Panc1 (cell line): ENCODE results near the gene VAV3. TPM values are rescaled to one million over a fixed set of nuclear protein-coding genes. Genes with fewer than 3 reads are reported as not detected.

Source experiments
- ATAC-seq: fragments of 200-7000 bp; cut with Tn5 transposase; 2 replicates; pipeline ENCODE4 v1.9.1; 2020; ENCODE audit warnings: mild to moderate bottlenecking, moderate library complexity
- BruUV-seq: library from RNA; stranded (reverse); fragments of 400-500 nt; replicated peaks from 2 replicates; lab custom pipeline; 2021; lab: Mats Ljungman, UMichigan
- CTCF ChIA-PET: fragments of 300-600 bp; sonication (Branson Sonifier 250); formaldehyde crosslinking; loops from one replicate; lab custom pipeline; 2022; ENCODE audit warnings: antibody characterized with exemption; lab: Charles Lee
- POLR2A ChIA-PET: fragments of 300-600 bp; sonication (Branson Sonifier 250); formaldehyde crosslinking; loops from one replicate; lab custom pipeline; 2022; ENCODE audit warnings: antibody characterized with exemption; lab: Charles Lee
- DNase-seq: peaks from one replicate; pipeline ENCODE4 v3.0.0-alpha.2; 2010; ENCODE audit warnings: low read depth, low spot score
- H3K27ac ChIP-seq: 2 replicates; pipeline ENCODE4 v1.5.1; 2011; ENCODE audit warnings: mild to moderate bottlenecking, low read length, inconsistent platforms
- H3K27me3 ChIP-seq: fragments of 200-500 bp; sonication (Bioruptor generic); 2 replicates; pipeline ENCODE4 v1.6.0; 2014; ENCODE audit warnings: low read length, inconsistent platforms; ENCODE audit not compliant: control insufficient read depth, insufficient read depth
- H3K36me3 ChIP-seq: fragments of 200-500 bp; sonication (Bioruptor generic); 2 replicates; pipeline ENCODE4 v1.5.1; 2014; ENCODE audit warnings: inconsistent platforms, mild to moderate bottlenecking, low read length, moderate library complexity; ENCODE audit not compliant: control insufficient read depth, insufficient read depth
- H3K4me1 ChIP-seq: 2 replicates; pipeline ENCODE4 v1.5.1; 2011; ENCODE audit warnings: inconsistent platforms, mild to moderate bottlenecking, low read length, moderate library complexity; ENCODE audit not compliant: control insufficient read depth, insufficient read depth
- H3K4me3 ChIP-seq, 2 experiments: 2 replicates each; pipeline ENCODE4 v1.5.1; 2011 to 2012; ENCODE audit warnings: low read depth in 2 of 2, low read length in 2 of 2, mild to moderate bottlenecking in 2 of 2, inconsistent platforms in 1 of 2, moderate library complexity in 1 of 2
- H3K9me3 ChIP-seq: fragments of 200-500 bp; sonication (Bioruptor generic); 2 replicates; pipeline ENCODE4 v1.5.1; 2014; ENCODE audit warnings: low read depth, mild to moderate bottlenecking, inconsistent platforms, low read length, moderate library complexity; ENCODE audit not compliant: control insufficient read depth, insufficient read depth
- CTCF ChIP-seq: fragments of 450-650 bp; IDR thresholded peaks from 2 replicates; pipeline ENCODE4 v1.5.1; 2017; ENCODE audit warnings: mild to moderate bottlenecking
- POLR2AphosphoS5 ChIP-seq: IDR thresholded peaks from 2 replicates; pipeline ENCODE4 v1.6.1; 2012; ENCODE audit warnings: mild to moderate bottlenecking, low read depth, low read length, moderate library complexity
- REST ChIP-seq, 2 experiments: IDR thresholded peaks; 2 replicates each; pipeline ENCODE4 v1.6.1; 2011 to 2012; ENCODE audit warnings: low read depth in 2 of 2, control low read depth in 1 of 2, low read length in 1 of 2, mild to moderate bottlenecking in 1 of 2, moderate library complexity in 1 of 2; ENCODE audit not compliant: insufficient read depth in 1 of 2
- SIN3A ChIP-seq: IDR thresholded peaks from 2 replicates; pipeline ENCODE4 v1.6.1; 2012; ENCODE audit warnings: low read depth, mild to moderate bottlenecking, low read length, moderate library complexity, borderline replicate concordance; ENCODE audit not compliant: insufficient read depth
- TCF7L2 ChIP-seq: IDR thresholded peaks from 2 replicates; pipeline ENCODE4 v1.6.1; 2011; ENCODE audit warnings: mild to moderate bottlenecking, low read depth, low read length, inconsistent platforms
- in situ Hi-C: cut with HindIII; loops from 2 replicates; pipeline ENCODE4 v1.10.0; 2016; ENCODE audit warnings: low sequenced_read_pairs, low pct_unique_long_range_greater_than_20kb
- intact Hi-C: fragments of 100-400 bp; cut with micrococcal nuclease; formaldehyde crosslinking; loops from one replicate; pipeline ENCODE4 v1.10.0; 2022; ENCODE audit not compliant: unreplicated experiment
- total RNA-seq: library from RNA; stranded (reverse); gene quantifications from one replicate; pipeline ENCODE4 v1.2.1, GENCODE V29; 2021; ENCODE audit not compliant: unreplicated experiment

Gene VAV3
- total RNA-seq, 1 experiment from 2014 or later: 0.23 TPM

GRCh38 chr1:107952989-107953388 is 12.0 kb downstream of the VAV3 start:
- intact Hi-C loops: no loop called here
- Histone ChIP-seq H3K27ac (no peak overlapping the region), H3K9me3 (no peaks in the 10 kb centered on the region), H3K36me3 (no peaks in the 10 kb centered on the region), H3K27me3 (no peaks in the 10 kb centered on the region; the same call in 1 of the 2 replicates), H3K4me3 (no peak overlapping the region), H3K4me1 (no peaks in the 10 kb centered on the region)
- ATAC-seq (no peak), DNase-seq (no peak)
- TF ChIP-seq TCF7L2 (no peak), POLR2AphosphoS5 (no peak), SIN3A (no peak), REST (IDR thresholded peaks at IDR 0.05; ENCODE audit: insufficient read depth in 1 of 2, low read depth in 2 of 2, low read length in 1 of 2) (no peak), CTCF (no peak)
- ChIA-PET CTCF (no interaction called here), POLR2A (no interaction called here)
- in situ Hi-C loops: no loop called here
- BruUV-seq: no TSS peak

- intact Hi-C loops (no loop called here), in situ Hi-C loops (no loop called here)
- ChIA-PET POLR2A (no interaction called here), CTCF (no interaction called here)
- H3K36me3 ChIP-seq: no peaks in the 10 kb centered on the region
- ATAC-seq (no peak), DNase-seq (no peak)
- TF ChIP-seq SIN3A (no peak), CTCF (no peak), TCF7L2 (no peak), REST (IDR thresholded peaks at IDR 0.05; ENCODE audit: insufficient read depth in 1 of 2, low read depth in 2 of 2, low read length in 1 of 2) (no peak), POLR2AphosphoS5 (no peak)
- H3K27me3 ChIP-seq: no peaks in the 10 kb centered on the region
- no peaks in the 10 kb centered on the region for H3K9me3 ChIP-seq
- H3K27ac ChIP-seq: no peak overlapping the region
- no peaks in the 10 kb centered on the region for H3K4me1 ChIP-seq
- no peak overlapping the region for H3K4me3 ChIP-seq
- no TSS peak for BruUV-seq
These were observed 14.5 kb downstream of the VAV3 start for GRCh38 chr1:107950464-107950863.
